Activated T-cell treated with anti-CD3 and anti-CD28 coated beads, Interleukin-2, amount 50 U/mL, for 48 hours (primary cell): ENCODE data around the gene KRT72.

Experiments used
- DNase-seq, 2 experiments: peaks; one replicate each; pipeline ENCODE4 v3.0.0-alpha.2; 2020

KRT72 gene

DNA sequence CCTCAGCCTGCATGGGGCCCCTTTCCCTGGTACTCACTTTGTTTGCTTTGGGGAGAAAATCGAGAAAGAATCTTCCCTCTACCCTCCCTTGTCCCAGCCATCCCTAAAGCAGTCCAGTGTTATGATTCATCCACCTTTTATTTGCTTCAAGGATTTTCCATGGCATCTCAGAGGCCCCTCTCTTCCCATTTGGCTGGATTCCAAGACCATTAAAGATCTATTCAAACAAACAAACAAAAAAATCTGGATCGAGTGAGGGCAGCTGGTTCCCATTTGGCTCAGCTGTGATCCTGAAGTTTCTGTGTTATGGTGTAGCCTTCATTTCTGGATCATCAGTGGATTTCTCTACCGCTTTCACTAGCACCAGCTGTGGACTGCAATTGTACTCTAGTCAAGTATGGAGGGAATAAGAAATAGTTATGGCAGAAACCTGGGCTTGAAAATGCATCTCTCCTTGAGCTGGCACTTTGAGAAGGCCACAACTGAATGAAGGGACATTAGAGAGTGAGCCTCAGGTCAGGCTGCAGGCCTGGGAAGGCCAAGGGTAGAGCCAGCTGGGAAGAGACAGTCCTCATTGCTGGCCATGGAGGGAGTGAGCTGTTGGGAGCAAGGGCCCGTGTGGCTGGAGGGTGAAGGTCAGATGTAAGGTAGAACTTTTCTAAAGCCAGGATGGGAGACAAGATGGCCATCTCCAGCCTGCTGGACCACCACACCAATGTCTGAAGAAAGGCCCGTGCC, 62.0 kb downstream of the KRT72 start:
- no peak for DNase-seq

DNA sequence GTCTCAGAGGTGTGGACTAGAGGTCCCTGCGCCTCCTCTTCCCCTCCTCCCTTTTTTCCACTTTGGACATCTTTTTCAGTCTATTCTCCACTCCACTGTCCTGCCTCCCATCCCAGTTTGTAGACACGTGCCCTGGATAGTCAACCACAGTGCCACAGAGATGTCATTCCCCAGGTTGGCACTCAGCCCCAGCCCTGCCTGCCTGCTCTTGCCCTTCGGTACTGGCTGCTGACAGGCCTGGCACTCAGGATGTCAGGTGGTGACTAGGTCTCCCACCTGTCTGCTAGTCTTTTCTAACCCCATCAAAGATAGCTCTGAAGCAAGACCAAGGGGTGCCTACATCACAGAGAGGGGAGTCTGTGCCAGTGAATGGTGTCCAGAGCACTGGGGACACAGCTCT, 64.2 kb downstream of the KRT72 start:
- DNase-seq, result no peak
